HG02840 (cell line): Measurements from ENCODE around the gene ASPG.

ENCODE experiments used
- ATAC-seq: cut with Tn5 transposase; IDR thresholded peaks from one replicate; pipeline ENCODE4 v1.9.1; 2021; ENCODE audit warnings: mild to moderate bottlenecking, moderate library complexity, moderate number of reproducible peaks; ENCODE audit not compliant: unreplicated experiment, low FRiP score

ASPG gene

DNA sequence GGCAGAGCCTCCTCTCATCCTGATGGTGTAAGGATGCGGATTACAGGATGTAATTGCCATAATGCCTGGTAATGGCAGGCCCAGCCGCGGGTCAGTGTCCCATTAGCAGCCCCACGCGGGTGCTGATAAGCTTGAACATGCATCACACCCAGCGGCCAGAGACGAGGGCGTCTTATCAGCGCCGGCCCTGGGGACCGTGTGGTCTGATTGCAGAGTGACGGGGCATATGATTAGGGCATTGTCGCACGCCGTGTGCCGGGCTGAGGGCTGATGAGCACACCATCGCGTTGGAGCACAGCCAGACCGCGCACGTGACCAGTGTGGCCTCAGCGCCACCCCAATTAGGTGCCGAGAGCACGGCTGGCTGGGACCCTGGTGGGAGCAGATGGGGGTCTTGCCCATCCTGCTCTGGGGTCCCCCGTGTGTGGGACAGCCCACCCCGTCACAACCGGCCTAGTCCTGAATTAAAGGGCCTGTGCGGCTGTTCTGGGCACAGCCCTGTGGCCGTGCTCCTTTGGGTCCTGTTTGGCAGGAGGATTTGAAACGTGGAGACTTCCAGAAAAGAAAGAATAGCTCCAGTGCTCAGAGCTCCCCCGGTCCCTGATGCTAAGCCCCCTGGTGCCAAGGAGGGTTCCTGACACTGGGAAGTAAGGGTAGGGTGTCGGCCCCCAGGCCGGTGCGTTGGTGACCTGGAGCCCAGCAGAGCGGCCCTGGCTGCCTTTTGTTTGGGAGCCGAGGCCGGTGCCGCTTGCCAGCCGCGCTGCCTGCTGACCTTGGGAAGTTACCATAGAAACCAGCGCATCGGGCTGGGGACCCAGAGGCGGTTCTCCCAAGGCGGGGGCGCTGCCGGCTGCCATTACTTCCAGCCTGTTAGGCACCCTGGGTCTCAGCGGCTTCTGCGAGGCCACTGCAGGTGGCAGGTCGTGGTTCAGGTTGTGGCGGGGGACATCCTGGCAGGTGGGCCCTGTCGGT is 73.6 kb downstream of the ASPG start:
- ATAC-seq: no peak

DNA sequence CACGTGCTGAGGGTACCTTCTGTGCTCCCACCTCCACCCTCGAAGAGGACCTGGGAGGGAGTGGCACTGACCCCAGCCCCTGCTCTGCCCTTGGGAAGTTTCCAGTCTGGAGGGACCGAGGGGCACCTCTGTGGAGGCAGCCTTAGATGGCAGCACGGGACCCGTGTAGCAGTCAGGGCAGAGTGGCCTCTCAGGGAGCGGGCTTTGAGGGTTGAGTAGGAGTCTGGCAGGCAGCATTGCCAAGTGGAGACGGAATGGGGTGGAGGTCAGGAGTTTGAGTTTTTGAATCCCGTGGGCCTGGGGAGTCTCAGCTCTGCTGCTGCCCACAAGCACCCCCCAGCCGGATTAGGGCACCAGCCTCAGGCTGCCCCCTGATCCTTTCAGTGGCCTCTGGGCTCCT is 74.5 kb downstream of the ASPG start:
- ATAC-seq: no peak

DNA sequence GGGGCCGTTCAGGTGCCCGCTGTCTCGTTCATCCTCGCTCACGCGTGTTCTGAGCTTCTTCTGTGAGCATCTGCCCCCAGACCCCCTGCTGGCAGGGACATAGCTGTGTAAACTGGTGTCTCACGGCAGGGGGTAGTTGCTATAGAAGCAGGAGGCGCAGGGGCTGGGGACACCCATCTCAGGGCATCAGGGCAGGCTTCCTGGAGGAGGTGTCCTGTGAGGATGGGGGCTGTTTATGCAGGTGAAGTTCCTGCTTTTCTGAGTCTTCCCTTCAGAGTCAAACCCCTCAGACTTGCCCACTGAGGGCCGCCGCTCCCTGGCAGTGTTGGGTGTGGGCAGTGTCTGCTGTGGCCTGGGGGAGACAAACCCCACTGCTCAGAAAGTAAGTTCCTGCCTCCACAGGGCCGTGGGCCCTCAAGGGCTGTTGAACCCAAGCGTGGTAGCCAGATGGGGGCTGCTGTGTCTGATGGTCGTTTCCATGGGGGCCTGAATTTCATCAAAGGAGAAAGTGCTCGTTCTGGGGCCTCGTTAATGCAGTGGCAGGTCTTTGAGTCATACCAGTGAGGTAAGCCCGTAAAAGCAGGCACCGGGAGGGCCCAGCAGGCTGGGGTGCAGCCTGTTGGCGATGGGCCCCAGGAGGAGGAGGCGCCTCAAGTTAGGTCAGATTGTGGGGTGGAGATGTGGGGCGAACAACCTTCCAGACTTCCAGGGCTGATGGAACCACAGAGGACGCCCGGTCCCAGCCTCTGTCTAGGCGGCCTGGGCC is 76.3 kb downstream of the ASPG start:
- no peak for ATAC-seq

DNA sequence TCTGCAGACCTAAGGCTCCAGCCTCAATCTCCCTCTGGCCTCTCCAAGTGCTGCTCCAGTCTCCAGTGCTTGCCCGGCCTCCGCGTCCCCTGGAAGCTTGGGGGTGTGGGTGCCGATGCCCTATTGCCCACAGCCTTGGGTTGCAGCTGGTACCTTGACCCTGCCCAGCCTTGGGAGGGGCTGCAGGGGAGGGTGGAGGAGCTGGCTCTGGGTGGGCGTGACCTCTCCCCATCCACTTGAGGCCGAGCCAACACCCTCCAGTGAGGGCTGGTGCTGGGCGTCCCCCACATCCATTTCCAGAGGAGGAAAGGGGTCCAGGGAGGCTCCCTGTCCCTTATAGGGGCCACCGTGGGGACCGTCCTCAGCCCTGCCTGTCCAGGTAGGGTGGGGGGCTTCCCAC is 77.0 kb downstream of the ASPG start:
- ATAC-seq: no peak

DNA sequence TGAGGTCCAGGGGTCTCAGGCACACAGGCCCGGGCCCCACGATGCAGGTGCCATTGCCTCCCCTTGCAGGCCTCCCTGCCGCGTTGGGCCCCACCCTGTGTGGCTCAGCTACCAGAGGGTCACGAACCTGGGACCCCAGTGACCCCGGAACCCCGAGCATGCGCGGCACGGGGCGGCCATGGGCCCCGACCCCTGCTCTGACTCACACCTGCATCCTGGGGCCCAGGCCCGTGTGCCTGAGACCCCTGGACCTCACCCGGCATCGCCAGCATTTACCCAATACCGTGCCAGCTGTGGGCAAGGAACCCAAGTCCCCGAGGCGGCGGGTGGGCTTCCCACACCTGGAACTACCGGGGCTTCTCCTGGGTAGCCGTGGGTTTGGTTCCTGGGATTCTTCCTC is 78.0 kb downstream of the ASPG start:
- no peak for ATAC-seq

DNA sequence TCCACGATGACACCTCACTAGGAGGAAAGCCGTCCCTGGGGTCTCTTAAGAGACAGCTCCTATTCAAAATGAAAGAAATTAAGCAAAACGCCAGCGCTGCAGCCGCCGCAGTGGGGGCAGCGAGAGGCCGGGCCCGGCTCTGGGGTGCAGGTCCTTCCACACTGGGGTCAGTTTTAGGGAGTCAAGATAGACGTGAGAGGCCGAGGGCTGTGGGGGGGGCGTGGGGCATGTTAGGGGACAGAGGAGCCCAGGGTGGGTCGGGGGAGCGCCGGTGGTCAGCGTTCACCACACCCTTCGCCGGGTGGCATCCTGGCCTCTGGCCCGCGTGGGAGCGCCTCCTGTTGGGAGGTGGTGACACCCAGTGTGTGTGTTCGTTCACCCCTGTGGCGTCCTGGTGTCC is 78.5 kb downstream of the ASPG start:
- ATAC-seq: no peak

DNA sequence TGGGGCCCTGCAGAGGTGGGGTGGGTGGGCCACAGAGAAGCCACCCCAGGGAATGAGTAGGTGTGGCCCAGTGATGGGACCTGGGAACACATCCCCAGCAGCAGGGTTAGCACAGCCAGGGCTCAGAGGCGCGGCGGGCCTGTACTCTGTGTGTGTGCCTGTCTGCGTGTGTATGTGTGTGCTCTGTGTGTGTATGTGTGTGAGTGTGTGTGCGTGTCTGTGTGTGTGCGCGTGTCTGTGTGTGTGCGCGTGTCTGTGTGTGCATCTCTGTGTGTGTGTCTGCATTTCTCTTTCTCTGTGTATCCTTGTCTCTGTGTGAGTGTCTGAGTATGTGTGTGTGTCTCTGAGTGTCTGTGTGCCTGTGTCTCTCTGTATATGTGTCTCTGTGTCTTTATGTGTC is 79.0 kb downstream of the ASPG start:
- no peak for ATAC-seq
